ENCODE measurements around the gene SUMO1. TPM values are rescaled to one million over a fixed set of nuclear protein-coding genes. Genes with fewer than 3 reads are reported as not detected.
A peak's percentile ranks its signal among the peaks of the same experiment; 100 is the strongest.
"Not testable (repeated sequence)": the region's sequence is repeated elsewhere in the genome, so short reads cannot be mapped to it uniquely, and the experiment has no call there.

Gene SUMO1
- total RNA-seq, 2 experiments from 2014 or later: 101 to 120 TPM

DNA sequence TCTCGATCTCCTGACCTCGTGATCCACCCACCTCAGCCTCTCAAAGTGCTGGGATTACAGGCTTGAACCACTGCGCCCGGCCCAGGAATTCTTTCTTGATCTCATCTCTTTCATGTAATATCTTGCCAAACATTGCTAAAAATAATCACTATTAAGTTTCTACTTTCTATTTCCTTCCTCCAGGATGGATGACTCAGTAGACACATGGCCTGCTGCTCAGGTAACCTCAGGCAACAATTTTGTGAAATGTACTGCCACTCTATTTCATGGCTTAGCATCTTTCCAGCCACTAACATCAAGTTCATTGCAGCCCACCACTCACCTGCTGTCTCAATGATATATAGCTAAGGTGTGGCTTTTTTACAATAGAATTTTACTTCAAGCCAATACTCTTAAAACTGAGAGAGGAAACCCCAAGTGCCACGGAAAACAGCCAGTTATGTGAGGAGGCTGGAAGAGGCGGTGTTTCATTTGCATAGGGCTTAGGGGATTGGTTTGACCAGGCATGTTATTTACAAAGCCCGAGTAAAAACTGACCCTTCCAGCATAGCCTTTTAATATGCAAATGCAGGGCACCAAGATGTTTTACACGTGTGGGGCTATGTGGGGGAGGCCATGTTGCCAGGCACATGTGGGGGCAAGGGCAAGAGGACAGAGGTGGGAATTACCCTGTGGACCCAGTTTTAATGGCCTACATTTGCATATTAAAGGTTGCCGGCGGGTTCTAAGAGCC is 11.3 kb upstream of the SUMO1 start:
- ChIA-PET POLR2A (no interaction called here), CTCF (interaction anchor here (0.6 kb wide), 1 partner anchor 8 kb away, joined by 3 read pairs; no protein-coding TSS in a partner anchor)
- Mint-ChIP-seq H3K9me3 (peaks cover 4% of the 10 kb centered on the region), H3K36me3 (ENCODE audit: low read depth) (no peaks in the 10 kb centered on the region), H3K4me3 (no peak overlapping the region), H3K27ac (no peak overlapping the region), H3K4me1 (peaks cover 6% of the 10 kb centered on the region), H3K27me3 (peaks cover 6% of the 10 kb centered on the region)
- DNase-seq: no peak

GRCh38 chr2:202247710-202248109 is 9.3 kb upstream of the SUMO1 start:
- H3K27ac Mint-ChIP-seq; DNase-seq; H3K9me3 Mint-ChIP-seq; POLR2A ChIA-PET; H3K36me3 Mint-ChIP-seq (ENCODE audit: low read depth); H3K27me3 Mint-ChIP-seq; H3K4me1 Mint-ChIP-seq; H3K4me3 Mint-ChIP-seq: not testable (repeated sequence)
- CTCF ChIA-PET: interaction anchor here (0.6 kb wide), 2 partner anchors 17 to 19 kb away, joined by 3 to 5 read pairs; no protein-coding TSS in a partner anchor

DNA sequence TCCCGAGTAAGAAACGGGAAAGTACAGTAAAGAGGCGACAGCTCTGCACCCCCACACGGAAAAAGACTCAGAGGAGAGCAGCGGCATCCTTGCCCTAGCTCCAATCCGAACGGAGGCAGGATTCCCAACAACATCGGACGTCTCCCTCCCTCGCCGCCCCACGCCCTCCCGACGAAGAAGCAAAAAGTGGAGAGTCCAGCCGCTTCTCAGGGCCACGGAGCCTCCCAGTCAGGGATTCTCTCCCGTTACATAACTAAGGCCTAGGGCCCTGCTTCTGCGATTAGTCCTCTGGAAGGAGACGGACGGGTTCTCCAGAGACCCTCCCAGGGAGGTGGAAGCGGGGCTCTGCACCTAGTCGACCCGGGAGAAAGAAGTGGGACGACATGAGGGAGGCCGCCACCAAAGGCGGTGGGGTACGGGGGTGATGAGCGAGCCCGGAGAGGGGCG is 587 bp downstream of the SUMO1 start:
- no peak for DNase-seq
- POLR2A ChIA-PET: no interaction called here

DNA sequence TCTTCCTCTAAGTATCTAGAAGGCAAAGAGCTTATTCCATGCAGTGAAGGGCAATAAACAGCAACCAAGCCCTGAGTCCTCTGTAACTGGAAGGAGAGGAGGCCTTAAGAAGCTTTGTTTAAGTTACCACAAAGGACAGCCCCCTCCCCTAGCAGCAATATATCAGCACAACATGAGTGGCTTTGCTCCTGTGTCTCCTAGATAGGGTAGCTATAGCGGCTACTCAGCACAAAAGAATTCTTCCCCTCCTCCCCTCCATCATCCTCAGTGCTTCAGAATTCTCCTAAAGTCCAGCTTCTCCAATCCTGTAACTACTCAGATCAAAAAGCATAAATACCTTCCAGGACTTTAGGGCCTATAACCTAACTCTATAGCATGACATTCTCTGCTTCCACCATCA is 16.5 kb downstream of the SUMO1 start:
- Mint-ChIP-seq H3K4me3 (no peak overlapping the region), H3K4me1 (peaks cover 15% of the 10 kb centered on the region), H3K27me3 (no peaks in the 10 kb centered on the region), H3K9me3 (no peaks in the 10 kb centered on the region), H3K36me3 (ENCODE audit: low read depth) (peaks cover 35% of the 10 kb centered on the region), H3K27ac (no peak overlapping the region)
- POLR2A ChIA-PET: no interaction called here
- CTCF ChIA-PET: interaction anchor here (0.6 to 0.8 kb wide), 3 partner anchors 19 to 1832 kb away, joined by 3 to 7 read pairs (median 4); no protein-coding TSS in a partner anchor
- no peak for DNase-seq

More for the DNA sequence above, 587 bp downstream of the SUMO1 start:
- no peaks in the 10 kb centered on the region for H3K27me3 Mint-ChIP-seq
- H3K4me3 Mint-ChIP-seq: peak overlapping the region; percentile 88
- peaks cover 5% of the 10 kb centered on the region for H3K9me3 Mint-ChIP-seq
- peaks cover 37% of the 10 kb centered on the region for H3K4me1 Mint-ChIP-seq
- peak overlapping the region; percentile 97 for H3K27ac Mint-ChIP-seq
- peaks cover 4% of the 10 kb centered on the region for H3K36me3 Mint-ChIP-seq (ENCODE audit: low read depth)
- CTCF ChIA-PET: interaction anchor here (1.1 kb wide), 1 partner anchor 35 kb away, joined by 3 read pairs; no protein-coding TSS in a partner anchor

DNA sequence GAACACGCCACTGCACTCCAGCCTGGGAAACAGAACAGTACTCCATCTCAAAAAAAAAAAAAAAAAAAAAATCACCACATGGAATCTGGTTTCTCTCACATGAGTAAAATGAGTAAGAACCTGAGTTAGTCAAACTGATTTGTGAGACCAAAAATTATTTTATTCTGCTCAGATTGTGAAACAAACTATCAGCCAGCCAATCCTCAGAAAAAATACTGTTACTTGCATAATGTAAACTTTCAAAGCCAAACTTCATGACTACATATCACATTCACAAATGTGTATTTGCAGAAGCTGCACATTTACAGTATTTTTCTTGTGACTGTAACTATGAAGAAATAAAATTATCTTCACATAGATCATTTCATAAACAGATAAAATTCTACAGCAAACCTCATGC is 23.2 kb downstream of the SUMO1 start:
- ChIA-PET CTCF (interaction anchor here (1.0 kb wide), 1 partner anchor 21 kb away, joined by 5 read pairs; no protein-coding TSS in a partner anchor), POLR2A (no interaction called here)
- Mint-ChIP-seq H3K4me1 (peaks cover 1% of the 10 kb centered on the region), H3K4me3 (no peak overlapping the region), H3K27me3 (no peaks in the 10 kb centered on the region), H3K27ac (no peak overlapping the region), H3K36me3 (ENCODE audit: low read depth) (peaks cover 28% of the 10 kb centered on the region), H3K9me3 (no peaks in the 10 kb centered on the region)
- no peak for DNase-seq

- Mint-ChIP-seq H3K4me1 (no peaks in the 10 kb centered on the region), H3K4me3 (no peak overlapping the region), H3K27me3 (no peaks in the 10 kb centered on the region), H3K27ac (no peak overlapping the region), H3K36me3 (ENCODE audit: low read depth) (peaks cover 20% of the 10 kb centered on the region), H3K9me3 (no peaks in the 10 kb centered on the region)
- CTCF ChIA-PET: interaction anchor here (0.7 kb wide), 2 partner anchors 337 to 752 kb away, joined by 3 read pairs; no protein-coding TSS in a partner anchor
- DNase-seq: no peak
- POLR2A ChIA-PET: no interaction called here
These were observed 29.9 kb downstream of the SUMO1 start for GRCh38 chr2:202208526-202208925.

- H3K36me3 Mint-ChIP-seq (ENCODE audit: low read depth): peaks cover 14% of the 10 kb centered on the region
- no peaks in the 10 kb centered on the region for H3K9me3 Mint-ChIP-seq
- H3K27me3 Mint-ChIP-seq: no peaks in the 10 kb centered on the region
- H3K4me1 Mint-ChIP-seq: no peaks in the 10 kb centered on the region
- POLR2A ChIA-PET: no interaction called here
- CTCF ChIA-PET: no interaction called here
- no peak for DNase-seq
- H3K27ac Mint-ChIP-seq: no peak overlapping the region
- no peak overlapping the region for H3K4me3 Mint-ChIP-seq
These were observed 33.5 kb downstream of the SUMO1 start for GRCh38 chr2:202204855-202205254.

DNA sequence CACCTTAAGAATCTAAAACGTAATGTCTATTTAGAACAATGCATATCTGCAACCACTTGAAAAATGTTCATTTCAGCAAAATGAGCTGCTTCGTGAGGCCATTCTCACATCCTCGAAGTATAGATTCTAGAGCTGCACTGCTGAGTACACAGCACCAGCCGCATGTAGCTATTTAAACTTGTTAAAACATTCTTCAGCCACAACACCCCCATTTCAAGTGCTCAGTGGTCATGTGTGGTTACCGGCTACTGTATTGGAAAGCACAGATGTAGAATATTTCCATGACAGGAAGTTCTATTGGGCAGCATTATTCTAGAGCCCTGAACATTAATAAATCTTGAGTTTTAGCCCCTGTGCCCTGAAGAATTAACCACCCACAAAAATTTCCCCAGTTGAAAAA is 35.0 kb downstream of the SUMO1 start:
- H3K27me3 Mint-ChIP-seq: peaks cover 3% of the 10 kb centered on the region
- H3K4me3 Mint-ChIP-seq: no peak overlapping the region
- no peak for DNase-seq
- peaks cover 10% of the 10 kb centered on the region for H3K36me3 Mint-ChIP-seq (ENCODE audit: low read depth)
- ChIA-PET CTCF (interaction anchor here (0.7 kb wide), 1 partner anchor 10 kb away, joined by 3 read pairs; no protein-coding TSS in a partner anchor), POLR2A (no interaction called here)
- H3K9me3 Mint-ChIP-seq: no peaks in the 10 kb centered on the region
- no peak overlapping the region for H3K27ac Mint-ChIP-seq
- no peaks in the 10 kb centered on the region for H3K4me1 Mint-ChIP-seq

- no peaks in the 10 kb centered on the region for H3K4me1 Mint-ChIP-seq
- H3K27ac Mint-ChIP-seq: no peak overlapping the region
- no peak overlapping the region for H3K4me3 Mint-ChIP-seq
- peaks cover 6% of the 10 kb centered on the region for H3K27me3 Mint-ChIP-seq
- CTCF ChIA-PET: interaction anchor here (0.6 kb wide), 1 partner anchor 174 kb away, joined by 3 read pairs; no protein-coding TSS in a partner anchor
- H3K9me3 Mint-ChIP-seq: no peaks in the 10 kb centered on the region
- DNase-seq: no peak
- POLR2A ChIA-PET: no interaction called here
- peaks cover 5% of the 10 kb centered on the region for H3K36me3 Mint-ChIP-seq (ENCODE audit: low read depth)
These were observed 36.9 kb downstream of the SUMO1 start for GRCh38 chr2:202201220-202202160.

GRCh38 chr2:202196727-202197126 is 41.7 kb downstream of the SUMO1 start:
- H3K4me1 Mint-ChIP-seq: no peaks in the 10 kb centered on the region
- ChIA-PET POLR2A (no interaction called here), CTCF (interaction anchor here (0.6 to 1.2 kb wide), 3 partner anchors 18 to 492 kb away, joined by 3 to 4 read pairs (median 3); no protein-coding TSS in a partner anchor)
- H3K9me3 Mint-ChIP-seq: no peaks in the 10 kb centered on the region
- H3K27ac Mint-ChIP-seq: no peak overlapping the region
- no peak overlapping the region for H3K4me3 Mint-ChIP-seq
- H3K36me3 Mint-ChIP-seq (ENCODE audit: low read depth): no peaks in the 10 kb centered on the region
- no peak for DNase-seq
- H3K27me3 Mint-ChIP-seq: peaks cover 6% of the 10 kb centered on the region

DNA sequence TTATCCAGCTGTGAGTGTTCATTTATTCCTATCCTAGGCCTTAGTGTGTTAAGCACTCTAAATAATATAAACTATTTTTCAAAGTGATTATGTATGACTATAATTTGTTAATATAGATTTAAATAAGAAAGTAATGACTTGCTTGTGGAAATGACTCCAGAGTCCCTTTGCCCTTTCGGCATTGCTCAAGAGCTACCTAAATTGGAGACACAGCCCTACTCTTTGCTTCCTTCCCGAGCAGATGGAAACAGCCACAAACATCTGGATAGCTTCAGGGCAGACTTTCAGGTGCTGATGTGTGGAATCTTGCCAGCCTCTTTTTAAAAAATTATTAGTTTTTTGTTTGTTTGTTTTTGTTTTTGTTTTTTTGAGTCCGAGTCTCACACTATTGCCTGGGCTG is 44.0 kb downstream of the SUMO1 start:
- Mint-ChIP-seq H3K9me3 (no peaks in the 10 kb centered on the region), H3K4me1 (no peaks in the 10 kb centered on the region), H3K36me3 (ENCODE audit: low read depth) (no peaks in the 10 kb centered on the region), H3K27me3 (peaks cover 7% of the 10 kb centered on the region), H3K27ac (no peak overlapping the region), H3K4me3 (no peak overlapping the region)
- DNase-seq: no peak
- ChIA-PET POLR2A (no interaction called here), CTCF (no interaction called here)

DNA sequence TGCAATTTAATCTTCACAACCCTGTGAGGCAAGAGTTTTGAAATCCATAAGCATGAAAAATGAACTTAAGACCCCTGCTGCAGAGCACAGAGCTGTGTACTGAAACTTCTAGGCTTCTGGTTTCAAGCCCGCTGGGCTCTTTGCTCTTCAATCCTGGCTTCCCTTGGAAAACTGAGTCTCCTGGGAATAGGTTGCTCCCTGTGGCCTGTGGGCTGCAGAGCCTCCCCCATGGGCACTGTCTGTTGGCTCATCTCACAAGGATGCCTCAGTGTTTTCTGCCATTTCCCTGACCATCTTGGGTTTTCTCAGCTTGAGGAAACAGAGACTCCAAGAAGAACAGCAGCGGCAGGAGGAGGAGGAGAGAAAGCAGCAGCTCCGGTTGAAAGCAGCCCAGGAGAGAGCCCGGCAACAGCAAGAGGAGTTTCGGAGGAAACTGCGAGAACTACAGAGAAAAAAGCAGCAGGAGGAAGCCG is 44.5 kb downstream of the SUMO1 start:
- CTCF ChIA-PET: interaction anchor here (1.1 kb wide), 1 partner anchor 9 kb away, joined by 3 read pairs; no protein-coding TSS in a partner anchor
- peaks cover 8% of the 10 kb centered on the region for H3K27me3 Mint-ChIP-seq

More for the DNA sequence above, 44.5 kb downstream of the SUMO1 start:
- H3K4me3 Mint-ChIP-seq: no peak overlapping the region
- no peak overlapping the region for H3K27ac Mint-ChIP-seq
- DNase-seq: no peak
- H3K9me3 Mint-ChIP-seq: no peaks in the 10 kb centered on the region
- H3K36me3 Mint-ChIP-seq (ENCODE audit: low read depth): no peaks in the 10 kb centered on the region
- no peaks in the 10 kb centered on the region for H3K4me1 Mint-ChIP-seq
- POLR2A ChIA-PET: no interaction called here
